ENCODE data around the gene UBE2N.

UBE2N gene
- total RNA-seq = 73.3 to 122 (median 88.6) reads per million in 18 experiments

- DNase-seq = peak; percentile 95
These were observed at the start of gene UBE2N for GRCh38 chr12:93441617-93442410. TSS of gene UBE2N (minus strand) at chr12:93441947. CDS start at chr12:93441884, 63 bp downstream.

- no peak for DNase-seq
These were observed 42.7 kb upstream of the UBE2N start for GRCh38 chr12:93484315-93484981.

GRCh38 chr12:93483151-93483807 is 41.5 kb upstream of the UBE2N start:
- DNase-seq = no peak

GRCh38 chr12:93482721-93483120 is 41.0 kb upstream of the UBE2N start:
- DNase-seq = no peak

GRCh38 chr12:93476555-93476954 is 34.8 kb upstream of the UBE2N start:
- no peak for DNase-seq

GRCh38 chr12:93469386-93469785 is 27.6 kb upstream of the UBE2N start:
- no peak for DNase-seq

- no peak for DNase-seq
These were observed 26.2 kb upstream of the UBE2N start for GRCh38 chr12:93468008-93468371.

GRCh38 chr12:93467351-93468007 is 25.7 kb upstream of the UBE2N start, which contains the start of gene MRPL42:
TSS of gene MRPL42 (plus strand) at chr12:93467514. CDS start at chr12:93469286, 1,772 bp downstream.
- peak; percentile 89 to 91 for DNase-seq

- DNase-seq = no peak
These were observed 25.0 kb upstream of the UBE2N start for GRCh38 chr12:93466625-93467350.

- DNase-seq = no peak
These were observed 24.1 kb upstream of the UBE2N start for GRCh38 chr12:93465841-93466240.

GRCh38 chr12:93461503-93461902 is 19.8 kb upstream of the UBE2N start:
- peak in 1 of 2 donors; percentile 49 for DNase-seq

- peak; percentile 29 to 37 for DNase-seq
These were observed 19.2 kb upstream of the UBE2N start for GRCh38 chr12:93460902-93461301.

- peak in 1 of 2 donors; percentile 28 for DNase-seq
These were observed 18.3 kb upstream of the UBE2N start for GRCh38 chr12:93460003-93460402.

GRCh38 chr12:93459097-93459496 is 17.4 kb upstream of the UBE2N start:
- no peak for DNase-seq

GRCh38 chr12:93456077-93456476 is 14.3 kb upstream of the UBE2N start:
- DNase-seq = no peak

GRCh38 chr12:93453633-93454032 is 11.9 kb upstream of the UBE2N start:
- DNase-seq = no peak

GRCh38 chr12:93451423-93452158 is 9.8 kb upstream of the UBE2N start:
- no peak for DNase-seq

- no peak for DNase-seq
These were observed 7.5 kb upstream of the UBE2N start for GRCh38 chr12:93449277-93449676.

- DNase-seq = peak in 1 of 2 donors; percentile 17
These were observed 7.0 kb upstream of the UBE2N start for GRCh38 chr12:93448796-93449195.

GRCh38 chr12:93447555-93448290 is 6.0 kb upstream of the UBE2N start:
- peak; percentile 75 to 84 for DNase-seq

GRCh38 chr12:93443576-93443975 is 1.8 kb upstream of the UBE2N start:
- DNase-seq = no peak

Data from inflammatory macrophage (primary cell).